HG03354 (cell line): Measurements from ENCODE around the gene TRUB2.

Experiments
- ATAC-seq: cut with Tn5 transposase; IDR thresholded peaks from one replicate; pipeline ENCODE4 v1.9.1; 2021; ENCODE audit warnings: mild to moderate bottlenecking; ENCODE audit not compliant: unreplicated experiment, poor library complexity, severe bottlenecking

TRUB2 gene

GRCh38 chr9:128276008-128276573 is 46.2 kb downstream of the TRUB2 start, which contains the start of gene SWI5:
Gene SWI5, plus strand, starts transcription at chr9:128276276.
- peak; percentile 96 for ATAC-seq

DNA sequence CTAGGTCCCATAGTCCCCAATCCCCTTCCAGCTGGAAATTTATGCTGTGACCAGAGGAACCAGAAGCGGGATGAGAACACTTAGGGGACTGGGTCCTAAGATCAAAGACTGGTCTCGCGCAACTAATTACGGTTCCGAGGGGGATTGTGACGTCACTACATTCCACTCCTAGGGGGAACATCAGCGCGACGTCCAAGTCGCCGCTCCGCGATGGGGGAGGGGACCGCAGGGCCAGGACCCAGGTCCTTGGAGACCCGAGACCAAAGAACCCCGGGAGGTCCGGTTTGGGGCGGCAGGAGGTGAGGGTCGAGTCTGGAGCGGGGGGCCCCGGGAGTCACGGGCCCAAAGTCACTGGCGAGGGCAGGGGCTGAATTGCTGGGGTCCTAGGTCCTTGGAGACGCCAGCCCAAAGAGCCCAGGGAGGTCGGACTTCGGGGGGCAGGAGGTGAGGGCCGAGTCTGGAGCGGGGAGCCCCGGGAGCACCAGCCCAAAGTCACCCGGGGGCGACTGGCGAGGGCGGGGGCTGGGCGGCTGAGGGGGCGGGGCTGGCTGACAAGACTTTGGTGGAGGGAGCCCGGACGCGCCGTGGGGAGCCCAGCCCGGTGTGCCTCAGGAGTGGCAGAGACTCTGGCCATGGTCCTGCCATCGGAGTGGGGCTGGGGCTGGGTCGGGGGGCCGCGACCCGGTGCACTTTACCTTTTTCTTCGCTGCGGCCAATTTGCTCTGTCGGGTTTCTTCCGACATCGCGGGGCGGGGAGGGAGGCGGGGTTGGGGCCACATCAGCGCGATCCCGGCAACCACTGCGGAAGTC is 46.8 kb downstream of the TRUB2 start, which contains the start of gene GOLGA2:
GOLGA2 (minus strand) TSS at position 810 of the 810 bp plus-strand sequence; CDS start at position 779, 31 bp downstream.
- peak; percentile 63 for ATAC-seq

GRCh38 chr9:128274245-128274644 is 48.0 kb downstream of the TRUB2 start:
- no peak for ATAC-seq

DNA sequence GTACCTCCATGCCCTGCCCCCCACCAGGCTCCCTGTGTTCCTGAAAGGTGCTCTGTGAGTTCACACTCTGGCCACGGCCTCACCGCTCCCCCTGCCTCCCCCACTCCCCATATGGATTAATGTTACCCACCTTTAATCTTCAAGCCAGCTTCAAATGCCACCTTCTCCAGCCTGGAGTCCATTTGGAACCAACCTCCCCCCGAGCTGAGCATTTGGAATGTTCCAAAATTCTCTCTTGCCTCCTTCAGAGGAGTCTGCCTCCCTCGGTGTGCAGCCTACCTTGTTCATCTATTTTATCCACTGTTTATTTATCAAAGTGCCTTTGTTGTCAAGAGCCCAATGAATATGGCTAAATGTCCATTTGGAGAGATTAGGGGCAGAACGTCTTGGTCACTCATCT is 50.7 kb downstream of the TRUB2 start:
- no peak for ATAC-seq

- ATAC-seq, result no peak
Measured at GRCh38 chr9:128271112-128271511, 51.1 kb downstream of the TRUB2 start.

DNA sequence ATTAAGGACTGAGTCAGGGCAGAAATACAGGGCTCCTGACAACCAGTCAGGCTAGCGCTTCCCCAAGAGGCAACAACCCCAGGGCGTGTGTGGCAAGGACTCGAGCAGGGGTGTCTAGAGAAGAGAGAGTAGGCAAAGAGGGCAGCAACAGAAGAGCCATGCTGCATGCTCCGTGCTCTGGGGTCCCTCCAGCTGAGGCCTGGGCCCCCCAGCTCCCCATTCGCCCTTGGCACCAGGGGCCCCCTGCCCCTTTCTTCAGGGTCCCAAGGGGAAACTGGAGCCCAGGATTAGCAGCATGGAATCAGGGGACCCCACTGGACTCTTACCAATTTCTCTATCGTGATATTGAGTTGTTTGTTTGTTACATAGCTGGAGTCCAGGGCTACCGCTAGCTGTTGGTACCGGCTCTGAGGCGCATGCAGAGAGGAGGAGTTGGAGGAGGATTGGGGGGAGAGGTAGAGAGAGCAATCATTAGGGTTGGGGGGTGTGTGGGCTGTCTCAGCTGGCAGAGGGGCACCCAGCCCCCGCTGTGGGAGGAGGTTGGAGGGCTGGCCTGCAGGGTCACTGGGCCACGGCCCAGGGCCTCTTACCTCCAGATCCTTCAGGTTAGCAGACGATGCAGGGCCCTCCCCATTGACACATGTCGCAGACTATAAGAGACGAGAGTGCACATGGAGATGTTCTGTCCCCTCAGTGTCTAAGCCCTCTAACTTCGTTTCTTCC is 55.2 kb downstream of the TRUB2 start:
- ATAC-seq, result no peak

- ATAC-seq, result no peak
Measured at GRCh38 chr9:128265348-128265847, 56.8 kb downstream of the TRUB2 start.

GRCh38 chr9:128262687-128263086 is 59.6 kb downstream of the TRUB2 start:
- no peak for ATAC-seq

GRCh38 chr9:128260340-128260739 is 61.9 kb downstream of the TRUB2 start:
- no peak for ATAC-seq

DNA sequence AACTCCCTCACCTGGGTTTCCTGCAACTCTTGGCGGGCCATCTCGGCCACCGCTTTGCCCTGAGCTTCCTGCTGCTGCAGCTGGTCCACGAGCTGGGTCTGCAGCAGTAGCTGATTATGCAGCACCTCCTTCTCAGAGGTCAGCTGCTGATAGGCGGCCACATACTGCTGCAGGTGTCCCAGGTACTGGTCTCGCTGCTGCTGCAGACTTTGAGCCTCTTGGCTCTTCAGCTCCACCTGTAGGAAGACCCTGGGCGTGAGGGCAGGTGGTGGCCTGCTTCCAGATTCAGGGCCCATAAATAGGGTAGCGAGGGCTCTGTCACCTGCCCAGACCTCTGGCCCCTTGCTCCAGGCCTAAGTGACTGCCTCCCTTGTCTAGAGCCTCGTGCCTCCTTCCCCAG is 63.1 kb downstream of the TRUB2 start:
- no peak for ATAC-seq

DNA sequence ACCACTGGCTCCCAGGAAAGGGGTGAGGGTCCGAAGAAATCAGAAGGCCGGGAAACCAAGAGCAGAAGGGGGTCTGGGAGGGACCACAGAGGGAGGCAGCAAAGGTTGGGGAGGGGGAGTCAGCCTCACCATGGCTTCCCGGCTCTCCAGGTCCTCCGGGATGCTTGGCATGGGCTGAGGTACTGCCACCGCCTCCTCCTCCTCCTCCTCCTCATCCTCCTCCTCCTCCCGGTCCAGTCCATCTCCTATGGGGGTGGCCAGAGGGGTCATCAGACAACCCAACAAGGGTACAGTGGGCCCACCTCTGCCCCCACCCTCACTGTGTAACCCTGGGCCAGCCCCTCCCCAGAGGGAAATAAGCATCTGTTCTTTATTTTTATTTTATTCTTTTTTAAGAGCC is 63.9 kb downstream of the TRUB2 start:
- ATAC-seq, result no peak

GRCh38 chr9:128257907-128258306 is 64.3 kb downstream of the TRUB2 start:
- no peak for ATAC-seq

DNA sequence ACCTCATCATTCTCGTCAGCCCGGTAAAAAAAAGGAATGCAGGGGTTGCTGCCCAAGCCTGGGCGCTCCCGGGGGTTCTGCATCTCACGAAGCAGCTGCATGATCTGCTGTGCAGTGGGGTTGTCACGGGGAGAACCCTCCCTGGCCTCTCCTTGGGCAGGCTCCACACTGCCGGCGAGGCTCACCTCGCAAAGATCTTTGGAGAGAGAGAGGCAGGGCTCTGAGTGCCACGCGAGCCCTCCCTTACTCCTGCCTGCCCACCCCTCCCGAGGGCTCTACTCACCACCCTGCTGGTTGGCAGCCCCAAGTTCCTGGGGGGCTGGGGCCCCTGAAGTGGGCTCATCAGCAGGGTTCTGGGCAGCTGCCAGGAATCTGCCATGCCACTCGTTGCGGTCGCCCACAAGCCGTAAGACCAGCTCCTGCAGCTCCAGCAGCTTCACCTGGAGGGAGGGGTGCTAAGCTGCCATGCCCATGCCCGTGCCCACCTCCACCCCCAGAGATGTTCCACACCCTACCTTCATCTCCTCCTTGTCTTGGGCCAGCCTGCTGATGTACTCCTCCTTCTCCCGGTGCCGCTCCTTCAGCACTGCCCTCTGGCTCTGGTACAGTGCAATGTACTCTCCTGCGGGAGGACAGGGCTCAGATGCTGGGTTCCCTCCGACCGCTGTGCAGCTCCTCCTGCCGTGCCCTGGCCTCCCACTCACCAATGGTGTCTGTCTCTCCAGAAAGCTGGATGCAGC is 65.0 kb downstream of the TRUB2 start:
- ATAC-seq, result no peak
